SK-N-MC (cell line): Measurements from ENCODE around the gene TAAR1.
"Not testable (repeated sequence)": the region's sequence is repeated elsewhere in the genome, so short reads cannot be mapped to it uniquely, and the experiment has no call there.

Source experiments
- DNase-seq: peaks from one replicate; pipeline ENCODE4 v3.0.0-alpha.2; 2011; ENCODE audit warnings: low read depth, low spot score
- H3K27ac ChIP-seq: fragments of 200-600 bp; sonication (generic); 2 replicates; pipeline ENCODE4 v1.5.1; 2016; ENCODE audit warnings: mixed run types
- H3K36me3 ChIP-seq: fragments of 200-600 bp; sonication (generic); 2 replicates; pipeline ENCODE4 v1.6.1; 2017; ENCODE audit warnings: antibody characterized with exemption, low read length, mixed read lengths; ENCODE audit not compliant: insufficient read depth
- H3K4me3 ChIP-seq: fragments of 200-600 bp; sonication (generic); 2 replicates; pipeline ENCODE4 v1.5.1; 2016
- H3K9ac ChIP-seq: fragments of 200-600 bp; sonication (generic); 2 replicates; pipeline ENCODE4 v1.8.0; 2017; ENCODE audit warnings: mixed run types, mixed read lengths; ENCODE audit not compliant: insufficient read length
- H3K9me3 ChIP-seq: fragments of 200-600 bp; sonication (generic); 2 replicates; pipeline ENCODE4 v1.6.1; 2017; ENCODE audit warnings: low read depth, mild to moderate bottlenecking, antibody characterized with exemption, low read length, moderate library complexity, mixed read lengths
- EZH2 ChIP-seq: fragments of 200-600 bp; sonication (generic); IDR thresholded peaks from one replicate; pipeline ENCODE4 v1.6.1; 2017; ENCODE audit warnings: antibody characterized with exemption
- FOXP2 ChIP-seq: optimal IDR thresholded peaks from 2 replicates; pipeline ENCODE3; 2011; ENCODE audit warnings: mild to moderate bottlenecking, moderate library complexity; ENCODE audit not compliant: insufficient read depth; ENCODE audit errors: extremely low read length, control extremely low read depth
- POLR2AphosphoS5 ChIP-seq: IDR thresholded peaks from 2 replicates; pipeline ENCODE4 v1.6.1; 2012; ENCODE audit warnings: mild to moderate bottlenecking, low read depth, low read length, borderline replicate concordance

The TAAR1 gene

GRCh38 chr6:132648828-132649227, 10.2 kb downstream of the TAAR1 start:
- no peak for DNase-seq
- Histone ChIP-seq H3K36me3 (no peaks in the 10 kb centered on the region), H3K4me3 (no peak overlapping the region), H3K9ac (no peak overlapping the region), H3K27ac (no peak overlapping the region), H3K9me3 (no peaks in the 10 kb centered on the region)
- TF ChIP-seq EZH2 (no peak), POLR2AphosphoS5 (no peak), FOXP2 (no peak)

- Histone ChIP-seq H3K36me3 (no peaks in the 10 kb centered on the region), H3K9me3 (no peaks in the 10 kb centered on the region), H3K4me3 (no peak overlapping the region), H3K27ac (no peak overlapping the region), H3K9ac (no peak overlapping the region)
- TF ChIP-seq EZH2 (no peak), POLR2AphosphoS5 (no peak), FOXP2 (no peak)
- no peak for DNase-seq
These were observed 10.6 kb downstream of the TAAR1 start for GRCh38 chr6:132648356-132648755.

- H3K36me3 ChIP-seq = no peaks in the 10 kb centered on the region
- H3K9ac ChIP-seq = no peak overlapping the region
- DNase-seq = no peak
- no peaks in the 10 kb centered on the region for H3K9me3 ChIP-seq
- H3K4me3 ChIP-seq = no peak overlapping the region
- TF ChIP-seq FOXP2 = no peak
- no peak for TF ChIP-seq POLR2AphosphoS5
- no peak for TF ChIP-seq EZH2
- H3K27ac ChIP-seq = no peak overlapping the region
These were observed 15.4 kb downstream of the TAAR1 start for GRCh38 chr6:132643547-132643946.

- not testable (repeated sequence) for H3K4me3 ChIP-seq, H3K9me3 ChIP-seq, H3K36me3 ChIP-seq, H3K27ac ChIP-seq, DNase-seq, H3K9ac ChIP-seq
These were observed 21.8 kb downstream of the TAAR1 start for GRCh38 chr6:132637135-132637534.

- not testable (repeated sequence) for H3K36me3 ChIP-seq, H3K27ac ChIP-seq, H3K9ac ChIP-seq, H3K9me3 ChIP-seq, H3K4me3 ChIP-seq, DNase-seq
These were observed 23.1 kb downstream of the TAAR1 start for GRCh38 chr6:132635906-132636305.

- H3K27ac ChIP-seq, H3K9me3 ChIP-seq, H3K9ac ChIP-seq, DNase-seq, H3K36me3 ChIP-seq, H3K4me3 ChIP-seq: not testable (repeated sequence)
These were observed 23.7 kb downstream of the TAAR1 start for GRCh38 chr6:132635288-132635687.

GRCh38 chr6:132634796-132635195, 24.2 kb downstream of the TAAR1 start:
- H3K9ac ChIP-seq = no peak overlapping the region
- H3K4me3 ChIP-seq = no peak overlapping the region
- no peak for DNase-seq
- H3K9me3 ChIP-seq = no peaks in the 10 kb centered on the region
- no peak overlapping the region for H3K27ac ChIP-seq
- no peak for TF ChIP-seq EZH2
- no peak for TF ChIP-seq POLR2AphosphoS5
- no peak for TF ChIP-seq FOXP2
- no peaks in the 10 kb centered on the region for H3K36me3 ChIP-seq

- TF ChIP-seq POLR2AphosphoS5 (no peak), EZH2 (no peak), FOXP2 (no peak)
- no peak for DNase-seq
- Histone ChIP-seq H3K9me3 (no peaks in the 10 kb centered on the region), H3K9ac (no peak overlapping the region), H3K36me3 (no peaks in the 10 kb centered on the region), H3K27ac (no peak overlapping the region), H3K4me3 (no peak overlapping the region)
These were observed 25.6 kb downstream of the TAAR1 start for GRCh38 chr6:132633362-132633761.

- H3K36me3 ChIP-seq = no peaks in the 10 kb centered on the region
- DNase-seq = no peak
- H3K9ac ChIP-seq = no peak within 1 kb of the TSS
- H3K27ac ChIP-seq = no peak within 1 kb of the TSS
- no peaks in the 10 kb centered on the region for H3K9me3 ChIP-seq
- TF ChIP-seq POLR2AphosphoS5 (no peak), EZH2 (no peak), FOXP2 (no peak)
- H3K4me3 ChIP-seq = no peak within 1 kb of the TSS
These were observed 34.8 kb downstream of the TAAR1 start, which contains the start of gene TAAR2 for GRCh38 chr6:132624175-132624574. Gene TAAR2 (minus strand): TSS chr6:132624275. CDS start chr6:132624275, 0 bp downstream.
